A549 (cell line): Measurements from ENCODE around the gene MCRIP1. TPM values are rescaled to one million over a fixed set of nuclear protein-coding genes. Genes with fewer than 3 reads are reported as not detected.
"Not testable (repeated sequence)": the region's sequence is repeated elsewhere in the genome, so short reads cannot be mapped to it uniquely, and the experiment has no call there.

ENCODE experiments used
- ATAC-seq, 2 experiments: fragments of 200-7000 bp in 1 of 2; fragments of >200 bp in 1 of 2; cut with Nextera tagmentation in 1 of 2; cut with Tn5 transposase in 1 of 2; 3 replicates each; pipeline versions ENCODE4 v1.8.0 to v1.9.1; 2018 to 2020; ENCODE audit warnings: mild to moderate bottlenecking in 1 of 2, moderate library complexity in 1 of 2
- CTCF ChIA-PET: fragments of 300-600 bp; sonication (Branson Sonifier 250); formaldehyde crosslinking; extraction: SDS; loops from one replicate; lab custom pipeline; 2021; ENCODE audit warnings: antibody characterized with exemption, inconsistent platforms; lab: Yijun Ruan, JAX
- POLR2A ChIA-PET: fragments of 350-600 bp; formaldehyde crosslinking; extraction: SDS; loops from one replicate; lab custom pipeline; 2021; ENCODE audit warnings: antibody characterized with exemption, inconsistent platforms; lab: Yijun Ruan, JAX
- DNase-seq, 2 experiments: peaks; one replicate each; pipeline versions ENCODE4 v3.0.0 to v3.0.0-alpha.2; 2011 to 2016; ENCODE audit warnings: low read depth in 1 of 2, low spot score in 1 of 2
- FAIRE-seq: peaks from 2 replicates; lab custom pipeline; 2011; peaks lifted over from hg19 to GRCh38; lab: Jason Lieb, UNC
- H3K27ac ChIP-seq, 2 experiments: fragments of >200 bp; sonication (Bioruptor Twin); formaldehyde crosslinking; 3 replicates each; pipeline ENCODE4 v1.5.1; 2016 to 2017
- H3K4me1 ChIP-seq: fragments of >200 bp; sonication (Bioruptor Twin); formaldehyde crosslinking; 3 replicates; pipeline ENCODE4 v1.6.1; 2016
- H3K4me2 ChIP-seq: fragments of >200 bp; sonication (Bioruptor Twin); formaldehyde crosslinking; 3 replicates; pipeline ENCODE4 v1.6.1; 2016
- H3K4me3 ChIP-seq: fragments of >200 bp; sonication (Bioruptor Twin); formaldehyde crosslinking; 3 replicates; pipeline ENCODE4 v1.5.1; 2016
- H3K9me3 ChIP-seq: fragments of >200 bp; sonication (Bioruptor Twin); formaldehyde crosslinking; 3 replicates; pipeline ENCODE4 v1.6.1; 2016
- CBX2 ChIP-seq: fragments of 200-600 bp; sonication (generic); IDR thresholded peaks from 2 replicates; pipeline ENCODE4 v1.6.1; 2016; ENCODE audit warnings: low read depth, mild to moderate bottlenecking, borderline replicate concordance
- CEBPB ChIP-seq, 2 experiments: fragments of >200 bp in 1 of 2; sonication (Bioruptor Twin) in 1 of 2; formaldehyde crosslinking in 1 of 2; IDR thresholded peaks; 2 replicates each; pipeline ENCODE4 v1.6.1; 2012 to 2016
- CHD4 ChIP-seq: fragments of 200-600 bp; sonication (generic); IDR thresholded peaks from 2 replicates; pipeline ENCODE4 v1.6.1; 2016; ENCODE audit warnings: antibody characterized with exemption, mild to moderate bottlenecking, borderline replicate concordance
- EP300 ChIP-seq, 2 experiments: fragments of >200 bp; sonication (Bioruptor Twin); formaldehyde crosslinking; IDR thresholded peaks; 2 replicates in 1 of 2; 3 replicates in 1 of 2; pipeline ENCODE4 v1.6.1; 2016 to 2017
- FOSB ChIP-seq: fragments of 250-450 bp; sonication (Bioruptor Pico); IDR thresholded peaks from 2 replicates; pipeline ENCODE4 v1.5.0; 2020; ENCODE audit warnings: mild to moderate bottlenecking, moderate library complexity
- HDAC2 ChIP-seq: fragments of 200-600 bp; sonication (generic); IDR thresholded peaks from 2 replicates; pipeline ENCODE4 v1.6.1; 2016
- JUN ChIP-seq, 2 experiments: fragments of >200 bp; sonication (Bioruptor Twin); formaldehyde crosslinking; IDR thresholded peaks; 2 replicates in 1 of 2; 3 replicates in 1 of 2; pipeline ENCODE4 v1.6.1; 2016 to 2017
- KDM5A ChIP-seq: fragments of 200-600 bp; sonication (generic); IDR thresholded peaks from 2 replicates; pipeline ENCODE4 v1.6.1; 2016; ENCODE audit warnings: antibody characterized with exemption, mild to moderate bottlenecking
- MAZ ChIP-seq: fragments of 150-350 bp; IDR thresholded peaks from 2 replicates; pipeline ENCODE4 v1.6.1; 2014; ENCODE audit warnings: antibody characterized with exemption, low read depth, low read length, borderline replicate concordance
- MYC ChIP-seq: IDR thresholded peaks from 2 replicates; pipeline ENCODE4 v1.6.1; 2012; ENCODE audit warnings: mild to moderate bottlenecking, inconsistent platforms, low read length, improper control_type of control experiment, borderline replicate concordance
- RFX5 ChIP-seq: fragments of 450-650 bp; IDR thresholded peaks from 2 replicates; pipeline ENCODE4 v1.7.1; 2014; ENCODE audit warnings: antibody characterized with exemption, mild to moderate bottlenecking, moderate library complexity
- SMC3 ChIP-seq: fragments of >200 bp; sonication (Bioruptor Twin); formaldehyde crosslinking; IDR thresholded peaks from 3 replicates; pipeline ENCODE4 v1.6.1; 2018; ENCODE audit warnings: inconsistent platforms
- ZC3H11A ChIP-seq: fragments of 450-650 bp; IDR thresholded peaks from 2 replicates; pipeline ENCODE4 v1.6.1; 2014; ENCODE audit warnings: antibody characterized with exemption, mild to moderate bottlenecking
- ZNF302 ChIP-seq: fragments of 250-450 bp; sonication (Bioruptor Pico); IDR thresholded peaks from 2 replicates; pipeline ENCODE4 v1.9.0; 2021; ENCODE audit warnings: inconsistent platforms, mild to moderate bottlenecking, moderate library complexity
- WGBS: methylation state at CpG from one replicate; pipeline ENCODE4 v1.1.6; 2017; ENCODE audit errors: missing lambda C conversion rate; 5-methylcytosine and 5-hydroxymethylcytosine counted together
- polyA plus RNA-seq, 4 experiments: library from polyadenylated mRNA; depleted of rRNA in 3 of 4; stranded (reverse); fragments of >200 nt; fragmentation: RNase III in 1 of 4; extraction: RNeasy Plus Mini Kit Qiagen cat#74134 plus additional on column Dnase treatment in 1 of 4; gene quantifications; 2 replicates in 3 of 4; 3 replicates in 1 of 4; pipeline ENCODE4 v1.2.3, GENCODE V29; 2011 to 2017
- TF ChIP-seq, protein P1 (sequence below): fragments of 250-450 bp; sonication (Bioruptor Pico); IDR thresholded peaks from 2 replicates; pipeline ENCODE4 v1.5.0; 2020; ENCODE audit warnings: low read depth, mild to moderate bottlenecking, moderate library complexity
- TF ChIP-seq, protein P2 (sequence below): fragments of 200-600 bp; sonication (generic); IDR thresholded peaks from 2 replicates; pipeline ENCODE4 v1.6.1; 2016; ENCODE audit warnings: antibody characterized with exemption, mild to moderate bottlenecking, moderate library complexity

Gene MCRIP1
- polyA plus RNA-seq, 2 of the 4 experiments (the other 2 are of a cell fraction): 32.0 to 51.0 TPM

DNA sequence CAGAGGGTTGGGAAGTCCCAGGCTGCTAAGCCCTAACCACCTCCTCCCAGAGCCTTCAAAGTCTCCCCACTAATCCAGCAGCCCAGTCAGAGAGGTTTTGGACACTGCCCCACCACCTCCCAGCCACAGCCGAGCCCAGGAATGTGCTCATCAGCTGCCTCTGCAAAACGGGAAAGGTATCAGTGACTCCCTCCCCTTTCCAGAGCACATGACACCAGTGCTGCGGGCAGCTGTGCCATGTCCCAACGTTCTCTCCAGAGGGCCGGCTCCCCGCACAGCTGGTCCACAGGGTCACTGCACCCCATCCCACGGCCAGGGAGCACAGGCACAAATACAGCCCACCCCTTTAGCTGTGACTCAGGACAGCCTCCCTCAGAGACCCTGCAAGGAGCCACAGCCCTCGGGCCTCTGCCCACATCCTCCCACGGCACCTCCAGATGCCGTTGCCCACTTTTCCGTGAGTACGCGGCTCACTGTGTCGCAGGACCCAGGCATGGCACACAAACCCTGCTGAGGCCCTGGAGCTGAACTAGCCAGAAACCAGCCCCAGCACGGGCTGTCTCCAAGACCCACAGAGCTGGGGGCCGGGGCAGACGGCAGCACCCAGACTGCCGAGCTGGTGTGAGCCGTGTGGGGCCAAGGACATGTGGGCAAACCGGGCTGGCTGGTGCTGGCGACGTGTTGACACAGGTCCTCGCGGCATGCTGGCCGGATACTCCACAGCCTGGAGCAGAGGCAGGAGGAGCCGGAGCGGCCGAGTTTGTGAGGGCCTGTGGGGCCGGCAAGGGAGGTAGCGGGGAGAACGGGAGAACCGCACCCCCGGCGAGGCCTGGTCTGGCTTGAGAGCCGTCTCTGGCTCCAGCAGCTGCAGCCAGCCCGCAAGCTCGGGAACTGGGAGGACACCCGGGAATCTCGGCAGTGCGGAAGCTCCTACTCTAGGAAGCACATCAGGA is 8.0 kb upstream of the MCRIP1 start:
- H3K27ac ChIP-seq: no peak overlapping the region
- no peak overlapping the region for H3K4me3 ChIP-seq
- no peak for FAIRE-seq
- DNase-seq: no peak
- H3K4me2 ChIP-seq: no peak overlapping the region
- WGBS: 86% methylated on average over 37 of the region's 40 CpGs
- H3K4me1 ChIP-seq: no peaks in the 10 kb centered on the region
- TF ChIP-seq ZC3H11A (no peak), ZNF302 (no peak), CEBPB (IDR thresholded peaks at IDR 0.05) (no peak), HDAC2 (no peak)
- TF ChIP-seq, protein P1, sequence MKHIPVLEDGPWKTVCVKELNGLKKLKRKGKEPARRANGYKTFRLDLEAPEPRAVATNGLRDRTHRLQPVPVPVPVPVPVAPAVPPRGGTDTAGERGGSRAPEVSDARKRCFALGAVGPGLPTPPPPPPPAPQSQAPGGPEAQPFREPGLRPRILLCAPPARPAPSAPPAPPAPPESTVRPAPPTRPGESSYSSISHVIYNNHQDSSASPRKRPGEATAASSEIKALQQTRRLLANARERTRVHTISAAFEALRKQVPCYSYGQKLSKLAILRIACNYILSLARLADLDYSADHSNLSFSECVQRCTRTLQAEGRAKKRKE (CRISPR knock-in tag): no peak
- TF ChIP-seq, protein P2, sequence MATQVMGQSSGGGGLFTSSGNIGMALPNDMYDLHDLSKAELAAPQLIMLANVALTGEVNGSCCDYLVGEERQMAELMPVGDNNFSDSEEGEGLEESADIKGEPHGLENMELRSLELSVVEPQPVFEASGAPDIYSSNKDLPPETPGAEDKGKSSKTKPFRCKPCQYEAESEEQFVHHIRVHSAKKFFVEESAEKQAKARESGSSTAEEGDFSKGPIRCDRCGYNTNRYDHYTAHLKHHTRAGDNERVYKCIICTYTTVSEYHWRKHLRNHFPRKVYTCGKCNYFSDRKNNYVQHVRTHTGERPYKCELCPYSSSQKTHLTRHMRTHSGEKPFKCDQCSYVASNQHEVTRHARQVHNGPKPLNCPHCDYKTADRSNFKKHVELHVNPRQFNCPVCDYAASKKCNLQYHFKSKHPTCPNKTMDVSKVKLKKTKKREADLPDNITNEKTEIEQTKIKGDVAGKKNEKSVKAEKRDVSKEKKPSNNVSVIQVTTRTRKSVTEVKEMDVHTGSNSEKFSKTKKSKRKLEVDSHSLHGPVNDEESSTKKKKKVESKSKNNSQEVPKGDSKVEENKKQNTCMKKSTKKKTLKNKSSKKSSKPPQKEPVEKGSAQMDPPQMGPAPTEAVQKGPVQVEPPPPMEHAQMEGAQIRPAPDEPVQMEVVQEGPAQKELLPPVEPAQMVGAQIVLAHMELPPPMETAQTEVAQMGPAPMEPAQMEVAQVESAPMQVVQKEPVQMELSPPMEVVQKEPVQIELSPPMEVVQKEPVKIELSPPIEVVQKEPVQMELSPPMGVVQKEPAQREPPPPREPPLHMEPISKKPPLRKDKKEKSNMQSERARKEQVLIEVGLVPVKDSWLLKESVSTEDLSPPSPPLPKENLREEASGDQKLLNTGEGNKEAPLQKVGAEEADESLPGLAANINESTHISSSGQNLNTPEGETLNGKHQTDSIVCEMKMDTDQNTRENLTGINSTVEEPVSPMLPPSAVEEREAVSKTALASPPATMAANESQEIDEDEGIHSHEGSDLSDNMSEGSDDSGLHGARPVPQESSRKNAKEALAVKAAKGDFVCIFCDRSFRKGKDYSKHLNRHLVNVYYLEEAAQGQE: no peak
- H3K9me3 ChIP-seq: no peaks in the 10 kb centered on the region
- peak; percentile 6 to 9; a peak in 4 of 6 replicates for ATAC-seq
- ChIA-PET POLR2A (interaction anchor here (2.3 kb wide), 1 partner anchor 8 kb away, joined by 12 read pairs; the partner anchor contains the start of gene MCRIP1), CTCF (interaction anchor here (0.6 to 6.0 kb wide), 9 partner anchors 13 to 124 kb away, joined by 3 to 32 read pairs (median 3); no protein-coding TSS in a partner anchor)

DNA sequence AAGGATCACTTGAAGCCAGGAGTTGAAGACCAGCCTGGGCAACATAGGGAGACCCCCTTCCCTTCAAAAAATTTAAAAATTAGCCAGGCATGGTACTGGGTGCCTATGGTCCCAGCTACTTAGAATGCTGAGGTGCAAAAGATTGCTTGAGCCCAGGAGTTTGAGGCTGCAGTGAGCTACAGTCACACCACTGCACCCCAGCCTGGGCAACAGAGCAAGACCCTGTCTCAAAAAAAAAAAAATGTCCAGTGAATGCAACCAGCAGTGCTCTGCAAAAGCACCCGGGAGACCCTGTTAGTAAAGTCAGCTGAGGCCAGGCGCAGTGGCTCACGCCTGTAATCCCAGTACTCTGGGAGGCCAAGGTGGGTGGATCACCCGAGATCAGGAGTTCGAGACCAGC is 7.0 kb upstream of the MCRIP1 start:
- ChIA-PET CTCF (interaction anchor here (1.1 to 6.0 kb wide), 3 partner anchors 13 to 105 kb away, joined by 3 to 32 read pairs (median 3); no protein-coding TSS in a partner anchor), POLR2A (interaction anchor here (0.7 kb wide), 1 partner anchor 204 kb away, joined by 3 read pairs; no protein-coding TSS in a partner anchor)
- H3K4me2 ChIP-seq, H3K9me3 ChIP-seq, H3K4me1 ChIP-seq, DNase-seq, FAIRE-seq, ATAC-seq, H3K27ac ChIP-seq, H3K4me3 ChIP-seq: not testable (repeated sequence)
- WGBS: 90% methylated on average over 5 of the region's 5 CpGs

DNA sequence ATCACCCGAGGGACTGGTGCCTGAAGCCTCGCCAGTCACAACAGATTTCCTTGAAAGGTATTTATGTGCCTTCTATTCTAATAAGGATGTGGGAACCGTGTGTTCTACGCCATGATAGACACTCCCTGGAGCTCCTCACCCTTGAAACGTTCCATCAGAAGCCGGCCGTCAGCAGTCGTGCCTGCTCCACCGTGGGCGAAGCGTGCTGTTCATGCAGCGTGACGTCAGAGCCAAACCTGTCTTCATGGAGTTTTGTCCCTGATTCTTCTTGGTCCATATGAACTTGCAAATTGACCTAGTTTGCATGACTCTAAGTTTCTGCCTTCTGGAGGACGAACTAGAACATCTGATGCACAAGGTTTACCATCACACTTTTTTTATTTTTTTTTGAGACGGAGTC is 6.2 kb upstream of the MCRIP1 start:
- DNase-seq (no peak), FAIRE-seq (no peak)
- WGBS: 82% methylated on average over 15 of the region's 15 CpGs
- Histone ChIP-seq H3K9me3 (no peaks in the 10 kb centered on the region), H3K4me3 (no peak overlapping the region)
- TF ChIP-seq CBX2: no peak
- no peak for TF ChIP-seq MAZ
- no peak for TF ChIP-seq JUN (IDR thresholded peaks at IDR 0.05)
- no peak for TF ChIP-seq MYC
- TF ChIP-seq, protein P1 (CRISPR knock-in tag): no peak
- no peak for TF ChIP-seq EP300 (IDR thresholded peaks at IDR 0.05)
- no peak for TF ChIP-seq SMC3
- TF ChIP-seq RFX5: no peak
- TF ChIP-seq KDM5A: no peak
- no peak for TF ChIP-seq CHD4
- no peak for TF ChIP-seq FOSB (CRISPR knock-in tag)
- TF ChIP-seq, all 56 proteins: peak for 0
- H3K27ac ChIP-seq: no peak overlapping the region
- H3K4me1 ChIP-seq: peaks cover 5% of the 10 kb centered on the region; the same call in 2 of the 3 replicates
- no peak for ATAC-seq
- H3K4me2 ChIP-seq: no peak overlapping the region
- POLR2A ChIA-PET: interaction anchor here (0.6 kb wide), 1 partner anchor 114 kb away, joined by 7 read pairs; no protein-coding TSS in a partner anchor
- CTCF ChIA-PET: interaction anchor here (0.9 to 6.0 kb wide), 3 partner anchors 15 to 105 kb away, joined by 3 to 32 read pairs (median 3); no protein-coding TSS in a partner anchor
